HepG2 (cell line): Measurements from ENCODE around the gene EMP2. TPM values are rescaled to one million over a fixed set of nuclear protein-coding genes. Genes with fewer than 3 reads are reported as not detected.
A peak's percentile ranks its signal among the peaks of the same experiment; 100 is the strongest.

ENCODE experiments used
- ATAC-seq: fragments of 200-7000 bp; cut with Tn5 transposase; 3 replicates; pipeline ENCODE4 v1.9.1; 2020; ENCODE audit warnings: mild to moderate bottlenecking, moderate library complexity
- Bru-seq: library from RNA; stranded (reverse); fragments of 400-500 nt; gene quantifications from one replicate; lab custom pipeline; 2021; lab: Mats Ljungman, UMichigan
- BruChase-seq, 2 experiments: library from RNA; stranded (reverse); fragments of 400-500 nt; gene quantifications; one replicate each; lab custom pipeline; 2021; lab: Mats Ljungman, UMichigan
- BruUV-seq: library from RNA; stranded (reverse); fragments of 400-500 nt; replicated peaks from 2 replicates; lab custom pipeline; 2021; lab: Mats Ljungman, UMichigan
- CTCF ChIA-PET: fragments of 300-600 bp; formaldehyde crosslinking; extraction: SDS; loops from one replicate; lab custom pipeline; 2021; ENCODE audit warnings: low total read pairs, inconsistent platforms, low intra/inter-chr PET ratio; lab: Yijun Ruan, JAX
- POLR2A ChIA-PET: fragments of 350-600 bp; sonication (Branson Sonifier 250); formaldehyde crosslinking; loops from one replicate; lab custom pipeline; 2020; ENCODE audit warnings: antibody characterized with exemption, inconsistent platforms; lab: Yijun Ruan, JAX
- DNase-seq: peaks from one replicate; pipeline ENCODE4 v3.0.0-alpha.2; 2015; ENCODE audit warnings: low spot score
- FAIRE-seq: peaks from 3 replicates; lab custom pipeline; 2011; peaks lifted over from hg19 to GRCh38; lab: Jason Lieb, UNC
- H2AFZ ChIP-seq: one replicate; pipeline ENCODE4 v1.6.1; 2011; ENCODE audit warnings: low read length, inconsistent platforms
- H3K27ac ChIP-seq: fragments of 300-600 bp; 3 replicates; pipeline ENCODE4 v1.8.0; 2011; ENCODE audit warnings: mixed run types, mild to moderate bottlenecking, mixed read lengths, low read length, inconsistent platforms; ENCODE audit not compliant: insufficient read depth; ENCODE audit errors: extremely low read length
- H3K27me3 ChIP-seq, 2 experiments: fragments of 200-600 bp in 1 of 2; 2 replicates in 1 of 2; 3 replicates in 1 of 2; pipeline versions ENCODE4 v1.6.0 to v1.8.0; 2011; ENCODE audit warnings: low read length in 2 of 2, mild to moderate bottlenecking in 2 of 2, moderate library complexity in 2 of 2, inconsistent platforms in 1 of 2; ENCODE audit not compliant: insufficient read depth in 2 of 2, control insufficient read depth in 1 of 2
- H3K36me3 ChIP-seq, 2 experiments: fragments of 200-600 bp in 1 of 2; replicated peaks in 1 of 2; 2 replicates in 1 of 2; 3 replicates in 1 of 2; pipeline versions ENCODE4 v1.5.1 to v1.8.0; 2011; ENCODE audit warnings: low read length in 2 of 2, inconsistent platforms in 1 of 2; ENCODE audit not compliant: insufficient read depth in 2 of 2, control insufficient read depth in 1 of 2
- H3K4me1 ChIP-seq: 2 replicates; pipeline ENCODE4 v1.5.1; 2012; ENCODE audit warnings: low read length, inconsistent platforms; ENCODE audit not compliant: insufficient read depth
- H3K4me2 ChIP-seq: 2 replicates; pipeline ENCODE4 v1.6.0; 2011; ENCODE audit warnings: low read depth, low read length, inconsistent platforms
- H3K4me3 ChIP-seq, 3 experiments: fragments of 200-600 bp in 1 of 3; sonication (generic), shearing (Covaris generic) in 1 of 3; replicated peaks in 1 of 3; 2 replicates each; pipeline ENCODE4 v1.5.1; 2011 to 2016; ENCODE audit warnings: low read length in 3 of 3, inconsistent platforms in 2 of 3, low read depth in 2 of 3, mild to moderate bottlenecking in 2 of 3, control low read depth in 1 of 3, mixed read lengths in 1 of 3; ENCODE audit not compliant: insufficient read depth in 1 of 3
- H3K79me2 ChIP-seq: one replicate; pipeline ENCODE4 v1.6.1; 2011; ENCODE audit warnings: low read length, inconsistent platforms; ENCODE audit not compliant: insufficient read depth
- H3K9ac ChIP-seq: 2 replicates; pipeline ENCODE4 v1.6.0; 2011; ENCODE audit warnings: mild to moderate bottlenecking, low read depth, low read length, inconsistent platforms; ENCODE audit not compliant: insufficient read depth
- H3K9me3 ChIP-seq: 2 replicates; pipeline ENCODE4 v1.5.1; 2012; ENCODE audit warnings: mild to moderate bottlenecking, low read length
- H4K20me1 ChIP-seq: 2 replicates; pipeline ENCODE4 v1.6.0; 2011; ENCODE audit warnings: inconsistent platforms, mild to moderate bottlenecking, low read length, moderate library complexity; ENCODE audit not compliant: insufficient read depth
- ERF ChIP-seq: IDR thresholded peaks from 2 replicates; pipeline ENCODE4 v1.6.1; 2018; ENCODE audit warnings: missing biosample characterization, missing genetic modification reagents
- FOSL1 ChIP-seq: sonication (generic); formaldehyde crosslinking; IDR thresholded peaks from 2 replicates; pipeline ENCODE4 v1.9.0; 2021; ENCODE audit warnings: missing genetic modification reagents, borderline replicate concordance
- FOXK2 ChIP-seq: fragments of 450-650 bp; IDR thresholded peaks from 2 replicates; pipeline ENCODE4 v1.6.1; 2016
- FOXO4 ChIP-seq: sonication (generic); formaldehyde crosslinking; conservative IDR thresholded peaks from 2 replicates; pipeline ENCODE4 v1.8.1; 2023; ENCODE audit warnings: missing genetic modification reagents
- GPN1 ChIP-seq: sonication (generic); formaldehyde crosslinking; IDR thresholded peaks from 2 replicates; pipeline ENCODE4 v1.5.1; 2020; ENCODE audit warnings: missing genetic modification reagents, borderline replicate concordance
- NCOA1 ChIP-seq: sonication (generic); formaldehyde crosslinking; IDR thresholded peaks from 2 replicates; pipeline ENCODE4 v1.9.0; 2021; ENCODE audit warnings: missing genetic modification reagents
- NCOA2 ChIP-seq: sonication (generic); formaldehyde crosslinking; IDR thresholded peaks from 2 replicates; pipeline ENCODE4 v1.8.0; 2022; ENCODE audit warnings: inconsistent platforms
- SATB2 ChIP-seq: sonication (generic); formaldehyde crosslinking; IDR thresholded peaks from 2 replicates; pipeline ENCODE4 v1.5.0; 2020; ENCODE audit warnings: missing genetic modification reagents
- TAF15 ChIP-seq: fragments of 200-400 bp; formaldehyde crosslinking; IDR thresholded peaks from one replicate; pipeline ENCODE4 v1.6.1; 2018; ENCODE audit warnings: mild to moderate bottlenecking, low read depth, low read length; ENCODE audit not compliant: poor library complexity, severe bottlenecking
- TEF ChIP-seq: sonication (generic); formaldehyde crosslinking; IDR thresholded peaks from 2 replicates; pipeline ENCODE4 v1.5.0; 2020; ENCODE audit warnings: missing genetic modification reagents
- ZFP82 ChIP-seq: sonication (generic); formaldehyde crosslinking; IDR thresholded peaks from 2 replicates; pipeline ENCODE4 v1.5.1; 2020; ENCODE audit warnings: mild to moderate bottlenecking, missing genetic modification reagents, borderline replicate concordance
- ZNF138 ChIP-seq: sonication (generic); formaldehyde crosslinking; IDR thresholded peaks from 2 replicates; pipeline ENCODE4 v1.5.0; 2020; ENCODE audit warnings: mild to moderate bottlenecking, low read depth, missing genetic modification reagents
- ZNF720 ChIP-seq: sonication (generic); formaldehyde crosslinking; IDR thresholded peaks from 2 replicates; pipeline ENCODE4 v1.4.0; 2020; ENCODE audit warnings: missing genetic modification reagents
- WGBS: methylation state at CpG from one replicate; pipeline ENCODE4 v1.1.6; 2017; ENCODE audit warnings: low lambda C conversion rate; 5-methylcytosine and 5-hydroxymethylcytosine counted together
- in situ Hi-C: cut with HindIII; loops from 2 replicates; pipeline ENCODE4 v1.10.0; 2017; ENCODE audit warnings: low pct_unique_long_range_greater_than_20kb; ENCODE audit not compliant: extremely low pct_ligation_motif_present
- intact Hi-C: fragments of 100-400 bp; cut with micrococcal nuclease; formaldehyde crosslinking; loops from one replicate; pipeline ENCODE4 v1.10.0; 2022; ENCODE audit not compliant: unreplicated experiment
- long read RNA-seq, 2 experiments: library from RNA in 1 of 2; library from polyadenylated mRNA in 1 of 2; stranded (forward) in 1 of 2; unstranded in 1 of 2; transcript quantifications; one replicate each; pipeline ENCODE4 v2.0.0, GENCODE V29; 2019 to 2022
- polyA minus RNA-seq, 3 experiments: library from RNA; depleted of rRNA, polyadenylated mRNA; stranded (reverse); fragments of >200 nt; gene quantifications; 2 replicates each; pipeline ENCODE4 v1.2.3, GENCODE V29; 2011; ENCODE audit warnings: low replicate concordance in 1 of 3
- polyA plus RNA-seq, 8 experiments: library from polyadenylated mRNA; depleted of rRNA in 3 of 8; stranded (reverse) in 7 of 8; unstranded in 1 of 8; fragments of >200 nt; fragmentation: Illumina TruSeq in 4 of 8; extraction: Trizol in 4 of 8; gene quantifications; 2 replicates each; pipeline versions ENCODE4 v1.2.1 to v1.2.3, GENCODE V29; 2011 to 2016; ENCODE audit warnings: low read depth in 4 of 8, missing spikeins in 1 of 8, mixed read lengths in 1 of 8; ENCODE audit not compliant: insufficient read depth in 1 of 8
- total RNA-seq, 5 experiments: library from RNA; depleted of rRNA; stranded (reverse); fragments of >200 nt; fragmentation: Illumina TruSeq; extraction: Trizol; gene quantifications; 2 replicates each; pipeline ENCODE4 v1.2.3, GENCODE V29; 2016; ENCODE audit warnings: low read depth in 1 of 5

The EMP2 gene
- total RNA-seq (2016; rRNA removed; fragmentation: Illumina TruSeq; extraction: Trizol) (13.4 and 24.6 TPM in 2 replicates), polyA plus RNA-seq (2011; rRNA removed) (84.4 and 91.2 TPM in 2 replicates), polyA minus RNA-seq (2011; rRNA and poly(A)+ RNA removed; ENCODE audit: low replicate concordance) (185 and 354 TPM in 2 replicates), Bru-seq, nascent RNA (percentile 74 among the genes with signal in this experiment), BruChase-seq, experiment 1, labeled RNA remaining after a 6-hour chase (percentile 85 among the genes with signal in this experiment), BruChase-seq, experiment 2, labeled RNA remaining after a 2-hour chase (percentile 71 among the genes with signal in this experiment)
- 9.2 and 9.9 TPM in 2 replicates for total RNA-seq (2016; cell fraction: cytosol; rRNA removed; fragmentation: Illumina TruSeq; extraction: Trizol; ENCODE audit: low read depth)
- 11.7 and 21.4 TPM in 2 replicates for total RNA-seq (2016; cell fraction: insoluble cytoplasmic fraction; rRNA removed; fragmentation: Illumina TruSeq; extraction: Trizol)
- 11.9 and 13.5 TPM in 2 replicates for total RNA-seq (2016; cell fraction: membrane; rRNA removed; fragmentation: Illumina TruSeq; extraction: Trizol)
- total RNA-seq (2016; cell fraction: nucleus; rRNA removed; fragmentation: Illumina TruSeq; extraction: Trizol) = 17.1 and 22.3 TPM in 2 replicates
- polyA plus RNA-seq (2011; cell fraction: cytosol; rRNA removed) = 59.1 and 63.8 TPM in 2 replicates
- 25.3 and 26.7 TPM in 2 replicates for polyA plus RNA-seq (2011; cell fraction: nucleus; rRNA removed)
- 79.6 and 88.1 TPM in 2 replicates for polyA plus RNA-seq (2012)
- 25.1 and 29.9 TPM in 2 replicates for polyA plus RNA-seq (2016; cell fraction: cytosol; fragmentation: Illumina TruSeq; extraction: Trizol; ENCODE audit: low read depth)
- 19.9 and 21.5 TPM in 2 replicates for polyA plus RNA-seq (2016; cell fraction: insoluble cytoplasmic fraction; fragmentation: Illumina TruSeq; extraction: Trizol; ENCODE audit: low read depth)
- polyA plus RNA-seq (2016; cell fraction: membrane; fragmentation: Illumina TruSeq; extraction: Trizol; ENCODE audit: low read depth) = 20.0 and 21.7 TPM in 2 replicates
- 44.6 and 45.3 TPM in 2 replicates for polyA plus RNA-seq (2016; cell fraction: nucleus; fragmentation: Illumina TruSeq; extraction: Trizol; ENCODE audit: insufficient read depth, low read depth)
- polyA minus RNA-seq (2011; cell fraction: cytosol; rRNA and poly(A)+ RNA removed) = 33.1 and 45.3 TPM in 2 replicates
- 34.7 and 36.2 TPM in 2 replicates for polyA minus RNA-seq (2011; cell fraction: nucleus; rRNA and poly(A)+ RNA removed)
- long read RNA-seq, experiment 1, full-length matches to known transcripts = 33 of 41 reads
- long read RNA-seq, experiment 1, partial matches to known transcripts = 4 of 41 reads
- long read RNA-seq, experiment 1, other reads (novel, unspliced or antisense) = 4 of 41 reads
- long read RNA-seq, experiment 2, full-length matches to known transcripts = 25 of 98 reads
- long read RNA-seq, experiment 2, partial matches to known transcripts = 5 of 98 reads
- long read RNA-seq, experiment 2, other reads (novel, unspliced or antisense) = 68 of 98 reads

DNA sequence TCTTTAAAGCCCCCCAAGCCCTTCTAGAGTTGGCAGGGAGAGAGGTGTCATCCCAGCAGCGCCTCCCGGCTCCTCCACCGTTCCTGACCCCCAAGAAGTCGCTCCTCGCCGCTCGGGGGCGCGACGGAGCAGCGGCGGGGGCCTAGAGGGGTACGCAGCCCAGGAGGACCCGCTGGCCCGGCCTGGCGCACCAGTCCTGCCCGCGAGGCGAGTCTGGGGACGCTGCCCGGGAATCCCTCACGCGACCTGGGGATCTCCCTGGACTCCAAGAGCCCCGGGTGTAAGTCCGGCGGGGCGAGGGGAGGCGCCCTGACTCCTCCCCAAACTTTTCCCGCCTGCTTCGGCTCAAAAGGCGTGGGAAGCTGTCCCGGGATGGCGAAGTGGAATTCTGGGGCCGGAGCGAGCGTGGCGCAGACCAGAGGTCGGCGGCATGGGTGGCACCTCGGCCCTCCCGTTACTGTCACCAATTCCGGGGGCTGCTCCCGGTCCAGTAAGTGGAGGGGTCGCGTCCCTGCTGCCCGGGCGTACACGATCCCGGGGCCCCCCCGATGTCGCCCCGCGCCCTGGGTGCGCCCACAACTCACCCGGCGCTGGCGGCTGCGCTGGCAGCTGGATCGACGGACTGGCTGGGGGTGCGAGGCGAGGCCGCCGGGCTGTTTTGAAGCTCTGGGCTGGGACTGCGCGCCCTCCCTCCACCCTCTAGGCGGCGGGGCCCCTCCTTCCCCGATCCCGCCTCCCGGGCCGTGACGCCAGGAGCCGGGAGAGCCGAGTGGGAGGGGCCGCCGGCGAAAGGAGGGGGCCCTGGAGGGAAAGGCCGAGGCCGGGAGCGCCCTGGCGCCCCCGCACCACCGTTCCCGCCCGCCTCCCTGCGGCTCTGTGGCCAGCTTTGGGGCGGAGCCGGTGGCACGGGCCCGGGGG is at the start of gene EMP2:
EMP2 (minus strand) TSS at position 634 of the 918 bp plus-strand sequence. CDS start 32,981 bp downstream, outside the sequence.
- intact Hi-C loops (loop anchor here (1.0 to 2.0 kb wide), 4 partner anchors 37 to 157 kb away; no protein-coding TSS in a partner anchor), in situ Hi-C loops (no loop called here)
- WGBS = 1% methylated on average over 21 of the region's 91 CpGs
- ChIA-PET CTCF (interaction anchor here (1.3 to 2.0 kb wide), 3 partner anchors 66 to 156 kb away, joined by 6 to 19 read pairs (median 8); no protein-coding TSS in a partner anchor), POLR2A (interaction anchor here (0.8 to 2.6 kb wide), 15 partner anchors 9 to 343 kb away, joined by 3 to 18 read pairs (median 6); partner anchors contain the start of gene NUBP1)
- peak; percentile 92 for ATAC-seq
- DNase-seq = peak; percentile 84
- H4K20me1 ChIP-seq = peaks cover 36% of the 10 kb centered on the region; the same call in 1 of the 2 replicates
- no peaks in the 10 kb centered on the region; a peak in 1 of 5 replicates for H3K36me3 ChIP-seq
- H3K4me2 ChIP-seq = peak within 1 kb of the TSS; percentile 77
- FAIRE-seq = no peak
- H3K9ac ChIP-seq = peak within 1 kb of the TSS; percentile 86
- peak within 1 kb of the TSS; percentile 79 to 93 (median 79) for H3K4me3 ChIP-seq
- H2AFZ ChIP-seq = no peak within 1 kb of the TSS
- peaks cover 0 to 3% of the 10 kb centered on the region in 2 experiments; a peak in 1 of 5 replicates for H3K27me3 ChIP-seq
- no TSS peak for BruUV-seq
- H3K27ac ChIP-seq = peak within 1 kb of the TSS; percentile 56
- H3K4me1 ChIP-seq = peaks cover 59% of the 10 kb centered on the region
- H3K9me3 ChIP-seq = peaks cover 7% of the 10 kb centered on the region; the same call in 1 of the 2 replicates
- H3K79me2 ChIP-seq = peaks cover 41% of the 10 kb centered on the region
- TF ChIP-seq ZFP82 (no peak), FOXO4 (peak; percentile 90), NCOA1 (peak; percentile 94), SATB2 (CRISPR knock-in tag) (0 out of 2 replicates have a peak, but pooled peaks have one; percentile 81), ZNF138 (peak; percentile 96; the same call in 1 of the 2 replicates), FOSL1 (CRISPR knock-in tag) (peak; percentile 34; the same call in 1 of the 2 replicates), TAF15 (peak; percentile 59), ZNF720 (CRISPR knock-in tag) (no peak), TEF (CRISPR knock-in tag) (no peak; the same call in 1 of the 2 replicates), GPN1 (no peak), ERF (CRISPR knock-in tag) (peak; percentile 89), FOXK2 (no peak), NCOA2 (no peak)
